Right ventricle myocardium inferior (tissue), 1 donor: ENCODE results near the gene PWWP2A. TPM values are rescaled to one million over a fixed set of nuclear protein-coding genes. Genes with fewer than 3 reads are reported as not detected.

ENCODE experiments used
- ATAC-seq: fragments of 200-7000 bp; cut with Tn5 transposase; one replicate; pipeline ENCODE4 v1.9.1; 2020; ENCODE audit warnings: mild to moderate bottlenecking, moderate library complexity
- DNase-seq: peaks from one replicate; pipeline ENCODE4 v3.0.0; 2021; ENCODE audit errors: missing footprints
- intact Hi-C: fragments of 100-400 bp; cut with DNase I; formaldehyde crosslinking; loops from one replicate; pipeline ENCODE4 v1.11.0; 2022
- total RNA-seq: library from RNA; stranded (reverse); fragmentation: NEBNext Ultra II Directional; extraction: Animal tissue kit (Norgen Biotek cat#: 25700); gene quantifications from one replicate; pipeline ENCODE4 v1.2.1, GENCODE V29; 2021
- donor health status: DM: no; HTN: yes; CAD: no; lungs with severe emphysema.

The PWWP2A gene
- total RNA-seq, 1 donor from 2014 or later, result 13.2 TPM

GRCh38 chr5:160044967-160045366 lies 74.3 kb downstream of the PWWP2A start:
- ATAC-seq (no peak), DNase-seq (no peak)
- intact Hi-C loops, result no loop called here

- no peak for ATAC-seq
These were observed 74.9 kb downstream of the PWWP2A start for GRCh38 chr5:160044391-160044804.

GRCh38 chr5:160042671-160043070 lies 76.6 kb downstream of the PWWP2A start:
- no peak for DNase-seq
- intact Hi-C loops, result no loop called here
- no peak for ATAC-seq

More at GRCh38 chr5:160044391-160044804, 74.9 kb downstream of the PWWP2A start:
- no peak for DNase-seq
- intact Hi-C loops, result no loop called here

Other genes starting within 250 kb of the PWWP2A start
- 2.7 TPM for gene ADRA1B, start 203.0 kb downstream of the PWWP2A start, total RNA-seq
- gene TTC1, start 110.3 kb downstream of the PWWP2A start, total RNA-seq, result 114 TPM
- 3.5 TPM for gene FABP6, start 110.1 kb upstream of the PWWP2A start, total RNA-seq
- 10.2 TPM for gene CCNJL, start 193.1 kb upstream of the PWWP2A start, total RNA-seq